Measurements from ENCODE around the gene KAT2A.

Gene KAT2A

GRCh38 chr17:42087042-42087701 is 34.0 kb downstream of the KAT2A start:
- no peak overlapping the region for H3K27ac ChIP-seq
- TF ChIP-seq, protein P1, sequence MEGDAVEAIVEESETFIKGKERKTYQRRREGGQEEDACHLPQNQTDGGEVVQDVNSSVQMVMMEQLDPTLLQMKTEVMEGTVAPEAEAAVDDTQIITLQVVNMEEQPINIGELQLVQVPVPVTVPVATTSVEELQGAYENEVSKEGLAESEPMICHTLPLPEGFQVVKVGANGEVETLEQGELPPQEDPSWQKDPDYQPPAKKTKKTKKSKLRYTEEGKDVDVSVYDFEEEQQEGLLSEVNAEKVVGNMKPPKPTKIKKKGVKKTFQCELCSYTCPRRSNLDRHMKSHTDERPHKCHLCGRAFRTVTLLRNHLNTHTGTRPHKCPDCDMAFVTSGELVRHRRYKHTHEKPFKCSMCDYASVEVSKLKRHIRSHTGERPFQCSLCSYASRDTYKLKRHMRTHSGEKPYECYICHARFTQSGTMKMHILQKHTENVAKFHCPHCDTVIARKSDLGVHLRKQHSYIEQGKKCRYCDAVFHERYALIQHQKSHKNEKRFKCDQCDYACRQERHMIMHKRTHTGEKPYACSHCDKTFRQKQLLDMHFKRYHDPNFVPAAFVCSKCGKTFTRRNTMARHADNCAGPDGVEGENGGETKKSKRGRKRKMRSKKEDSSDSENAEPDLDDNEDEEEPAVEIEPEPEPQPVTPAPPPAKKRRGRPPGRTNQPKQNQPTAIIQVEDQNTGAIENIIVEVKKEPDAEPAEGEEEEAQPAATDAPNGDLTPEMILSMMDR (conservative IDR thresholded peaks at IDR 0.05): no peak
- no peak for TF ChIP-seq ZFX (IDR thresholded peaks at IDR 0.05)

- no peak for TF ChIP-seq ZFX (IDR thresholded peaks at IDR 0.05)
- TF ChIP-seq, protein P1 (conservative IDR thresholded peaks at IDR 0.05): no peak
- H3K27ac ChIP-seq: no peak overlapping the region
These were observed 39.5 kb downstream of the KAT2A start for GRCh38 chr17:42081516-42082129.

GRCh38 chr17:42079541-42079940 is 41.6 kb downstream of the KAT2A start:
- TF ChIP-seq, protein P1 (conservative IDR thresholded peaks at IDR 0.05): no peak
- TF ChIP-seq ZFX (IDR thresholded peaks at IDR 0.05): no peak

GRCh38 chr17:42078396-42079043 is 42.6 kb downstream of the KAT2A start:
- TF ChIP-seq, protein P1 (conservative IDR thresholded peaks at IDR 0.05): no peak
- TF ChIP-seq ZFX (IDR thresholded peaks at IDR 0.05): no peak
- no peak overlapping the region for H3K27ac ChIP-seq

More at GRCh38 chr17:42079541-42079940, 41.6 kb downstream of the KAT2A start:
- no peak overlapping the region for H3K27ac ChIP-seq

- no peak overlapping the region for H3K27ac ChIP-seq
- TF ChIP-seq, protein P1 (conservative IDR thresholded peaks at IDR 0.05): no peak
- TF ChIP-seq ZFX (IDR thresholded peaks at IDR 0.05): no peak
These were observed 43.4 kb downstream of the KAT2A start for GRCh38 chr17:42077755-42078154.

DNA sequence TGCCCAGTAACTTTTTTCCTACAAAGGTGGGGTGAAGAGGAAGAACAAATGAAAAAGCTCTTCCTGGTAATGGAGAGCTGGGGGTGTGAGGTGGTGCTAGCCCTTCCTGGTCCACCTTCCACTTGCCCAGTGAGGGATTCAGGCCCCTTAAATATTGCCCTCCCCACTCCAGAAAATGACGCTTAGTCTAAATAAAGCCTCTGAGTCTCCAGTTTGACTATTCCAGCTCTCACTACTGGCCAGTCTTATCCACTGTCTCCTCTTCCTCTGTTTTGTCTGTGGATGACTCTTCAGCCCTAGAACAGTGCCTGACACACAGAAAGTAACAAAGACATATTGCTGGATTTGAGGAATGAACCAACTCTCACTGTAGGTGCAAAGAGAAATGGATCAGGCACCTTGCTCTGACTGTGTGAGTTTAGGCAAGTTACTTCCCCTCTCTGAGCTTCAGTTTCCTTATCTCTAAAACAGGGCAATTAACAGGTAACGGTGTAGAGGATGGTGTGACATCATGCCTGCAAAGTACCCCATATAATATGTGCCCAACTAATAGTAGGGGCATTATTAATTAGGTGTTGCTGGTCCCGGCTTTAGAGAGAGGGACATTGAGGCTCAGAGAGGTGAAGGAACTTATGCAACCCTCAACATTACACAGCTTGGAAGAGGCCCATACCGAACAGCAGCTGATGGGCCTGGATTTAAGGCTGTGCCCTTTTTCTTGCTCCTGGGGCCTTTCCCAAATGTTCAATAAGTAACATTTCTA is 44.2 kb downstream of the KAT2A start:
- H3K27ac ChIP-seq: no peak overlapping the region
- no peak for TF ChIP-seq ZFX (IDR thresholded peaks at IDR 0.05)
- TF ChIP-seq, protein P1 (conservative IDR thresholded peaks at IDR 0.05): no peak

Measured in C4-2B (cell line).